T-helper 22 cell (primary cell): ENCODE measurements around the gene SLFN13.
"Not testable (repeated sequence)": the region's sequence is repeated elsewhere in the genome, so short reads cannot be mapped to it uniquely, and the experiment has no call there.

Experiments used
- DNase-seq: peaks from one replicate; pipeline ENCODE4 v3.0.0-alpha.2; 2020; ENCODE audit warnings: low read depth

The SLFN13 gene

DNA sequence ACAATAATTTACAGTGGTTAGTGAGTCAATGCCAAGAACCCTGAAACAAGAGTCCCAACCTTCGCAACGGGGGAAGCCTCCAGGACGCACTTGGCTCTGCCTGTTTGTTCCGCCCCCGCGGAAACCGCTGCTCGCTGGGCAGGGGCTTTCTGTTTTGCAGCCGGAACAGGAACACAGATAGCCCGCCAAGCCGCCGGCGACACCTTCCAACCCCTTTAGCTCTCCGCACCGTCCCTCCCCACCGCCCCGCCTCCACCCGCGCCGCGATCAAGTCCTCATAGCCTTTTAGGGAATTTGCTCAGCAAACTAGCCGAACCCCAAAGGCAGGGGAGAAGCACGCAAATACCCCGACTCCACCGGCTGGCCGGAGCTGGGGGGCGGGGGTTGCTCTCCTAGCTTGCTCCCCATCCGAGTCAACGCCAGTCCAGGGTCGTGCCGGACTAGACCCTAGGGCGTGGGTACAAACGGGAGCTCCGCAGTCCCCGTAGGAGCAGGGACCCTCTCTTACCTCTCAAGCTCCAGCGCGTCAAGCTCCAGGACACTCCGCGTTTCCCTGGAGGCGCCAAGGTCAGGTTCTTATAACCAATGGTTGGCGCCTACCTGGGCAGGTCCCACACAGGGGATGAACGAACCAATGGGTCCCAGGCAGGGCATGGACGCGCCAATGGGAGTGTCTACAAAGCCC is at the start of gene SLFN13:
SLFN13 (minus strand) TSS at position 553 of the 685 bp plus-strand sequence. CDS start 3,086 bp downstream, outside the sequence.
- DNase-seq, result peak; percentile 72

DNA sequence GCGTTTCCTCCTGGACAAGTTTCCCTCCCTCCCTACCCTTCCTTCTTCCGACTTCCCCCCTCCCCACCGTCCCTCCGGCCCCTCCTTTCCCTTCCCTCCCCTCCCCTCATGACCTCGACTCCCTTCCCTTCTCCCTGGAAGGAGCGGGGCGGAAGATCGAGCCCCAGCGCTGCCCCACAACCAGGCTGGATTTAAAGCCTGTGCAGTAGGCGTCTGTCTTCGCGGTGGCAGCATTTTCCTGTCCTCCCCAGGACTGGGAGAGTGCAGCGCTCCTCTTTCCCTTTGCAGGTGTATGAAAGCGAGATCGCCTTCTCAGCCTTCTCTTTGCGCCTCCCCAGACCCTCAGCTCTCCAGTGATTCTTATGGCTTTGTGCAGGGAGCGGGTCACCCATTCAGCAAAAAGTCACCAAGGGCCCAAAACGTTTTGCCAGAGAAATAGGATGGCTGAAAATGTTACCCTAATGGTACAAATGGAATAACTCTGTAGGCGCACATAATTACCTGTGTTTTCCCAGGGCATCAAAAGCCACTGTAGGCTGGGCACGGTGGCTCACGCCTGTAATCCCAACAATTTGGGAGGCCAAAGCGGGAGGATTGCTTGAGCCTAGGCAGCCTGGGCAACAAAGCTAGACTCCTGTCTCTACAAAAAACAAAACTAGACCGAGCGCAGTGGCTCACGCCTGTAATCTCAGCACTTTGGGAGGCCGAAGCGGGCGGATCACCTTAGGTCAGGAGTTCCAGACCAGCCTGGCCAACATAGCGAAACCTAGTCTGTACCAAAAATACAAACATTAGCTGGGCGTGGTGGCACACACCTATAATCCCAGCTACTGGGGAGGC is 48.1 kb upstream of the SLFN13 start:
- no peak for DNase-seq

GRCh38 chr17:35493040-35493439 is 44.5 kb upstream of the SLFN13 start:
- no peak for DNase-seq

DNA sequence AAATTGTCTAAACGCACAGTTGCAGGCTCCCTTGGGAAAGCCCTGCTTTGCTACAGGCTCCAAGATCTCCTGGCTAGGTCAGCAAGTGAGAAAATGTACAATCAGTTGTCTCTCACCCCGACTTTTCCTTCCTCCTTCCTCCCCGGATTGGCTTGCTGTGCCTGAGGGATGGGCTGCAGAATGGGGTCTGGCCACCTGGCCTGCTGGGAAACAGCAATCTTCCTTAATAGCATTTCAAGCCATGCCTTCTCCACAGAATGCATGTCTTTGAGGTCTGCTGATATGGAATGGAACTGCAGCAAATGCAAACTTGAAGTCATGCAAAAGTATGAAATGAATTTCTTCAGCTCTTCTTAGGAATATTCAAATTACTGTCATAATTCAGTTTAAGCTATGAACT is 42.9 kb upstream of the SLFN13 start:
- no peak for DNase-seq

DNA sequence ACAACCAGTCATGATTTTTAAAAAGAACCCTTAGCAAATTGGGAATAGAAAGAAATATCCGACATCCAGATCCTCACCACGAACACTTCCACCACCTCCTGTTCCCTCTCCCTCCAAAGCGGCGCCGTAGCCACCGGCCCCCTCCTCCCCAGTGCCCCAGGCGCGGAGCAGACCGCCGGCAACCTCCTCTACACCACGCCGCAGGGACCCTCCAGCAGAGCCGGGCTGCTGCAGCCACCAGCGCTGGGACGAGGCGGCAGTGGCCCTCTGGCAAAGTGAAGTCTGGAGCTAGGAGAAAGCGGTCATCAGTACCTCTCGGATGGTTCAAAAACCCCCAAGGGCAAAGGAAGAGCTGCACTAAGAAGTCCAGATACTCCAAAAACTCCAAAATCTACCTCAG is 41.4 kb upstream of the SLFN13 start:
- DNase-seq, result no peak

DNA sequence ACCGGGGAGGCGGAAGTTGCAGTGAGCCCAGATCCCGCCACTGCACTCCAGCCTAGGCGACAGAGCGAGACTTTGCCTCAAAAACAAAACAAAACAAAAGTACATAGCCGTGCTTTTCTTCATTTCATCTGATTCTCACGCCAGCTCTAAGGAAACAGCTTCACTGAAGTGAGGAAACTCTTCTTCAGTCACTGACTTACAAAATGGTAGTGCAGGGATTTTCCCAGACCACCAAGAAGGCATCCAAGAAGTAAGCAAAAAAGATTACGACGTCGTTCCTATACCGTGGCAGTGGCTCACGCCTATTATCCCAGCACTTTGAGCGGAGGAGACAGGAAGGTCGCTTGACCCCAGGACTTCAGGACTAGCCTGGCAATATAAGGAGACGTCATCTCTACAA is 40.4 kb upstream of the SLFN13 start:
- no peak for DNase-seq

DNA sequence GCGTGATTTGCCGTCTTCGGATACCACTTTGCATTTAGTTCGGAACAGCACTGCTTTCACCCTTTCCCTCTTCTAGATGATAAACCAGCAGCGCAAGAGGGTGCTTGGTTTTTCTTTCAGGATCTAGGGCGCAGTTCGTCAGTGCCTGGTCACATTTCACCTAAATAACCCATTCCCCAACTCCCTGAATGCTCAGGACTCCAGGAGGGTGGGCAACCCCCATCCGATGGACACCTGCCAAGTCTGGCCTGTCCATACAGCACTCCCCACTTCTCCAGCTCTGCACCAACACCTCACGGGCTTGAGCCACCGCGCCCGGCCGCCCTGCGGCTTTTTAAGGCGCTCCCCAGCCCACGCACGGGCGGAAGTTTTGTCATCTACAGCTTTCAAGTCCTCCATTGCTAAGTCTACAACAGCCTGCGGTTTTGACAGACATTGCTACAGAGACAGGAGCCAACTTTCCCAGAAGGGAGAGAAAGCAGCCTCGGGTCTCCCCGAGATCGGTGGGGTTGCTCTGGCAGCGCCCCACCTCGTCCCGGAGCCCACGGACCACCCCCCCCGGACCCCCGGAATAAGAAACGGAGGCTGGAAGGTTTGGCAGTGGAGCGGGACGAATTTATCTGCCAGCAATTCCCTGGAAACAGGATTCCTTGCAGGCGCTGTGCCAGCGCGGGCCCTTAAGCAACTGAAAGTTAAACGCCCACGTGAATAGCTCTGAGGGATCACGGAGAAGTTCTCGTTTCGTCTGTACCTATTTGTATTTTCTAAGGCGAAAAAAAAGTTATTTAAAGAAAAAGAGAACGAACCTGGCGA is 38.6 kb upstream of the SLFN13 start:
- DNase-seq, result peak; percentile 52

DNA sequence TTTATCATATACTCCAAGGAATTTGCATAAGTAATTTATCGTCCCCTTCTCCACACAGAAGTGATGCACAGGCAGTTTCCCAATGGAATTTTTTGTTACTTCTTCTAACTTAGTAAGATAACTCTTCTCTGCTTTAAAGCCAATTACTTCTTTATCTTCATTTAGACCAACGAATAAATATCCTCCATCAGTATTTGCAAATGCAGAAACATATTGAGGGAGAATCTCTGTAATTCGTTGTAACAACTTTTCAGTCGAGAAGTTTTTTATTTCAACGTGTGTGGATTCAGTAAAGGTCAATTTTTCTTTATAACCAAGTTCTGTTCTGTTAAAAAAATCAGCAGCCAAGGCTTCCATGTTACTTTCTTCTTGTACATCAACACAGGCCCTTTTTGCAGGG is 30.7 kb upstream of the SLFN13 start:
- DNase-seq, result no peak

- DNase-seq, result no peak
Measured at GRCh38 chr17:35477248-35477647, 28.7 kb upstream of the SLFN13 start.

- no peak for DNase-seq
Measured at GRCh38 chr17:35476283-35476820, 27.8 kb upstream of the SLFN13 start.

- DNase-seq, result no peak
Measured at GRCh38 chr17:35468475-35468874, 19.9 kb upstream of the SLFN13 start.

DNA sequence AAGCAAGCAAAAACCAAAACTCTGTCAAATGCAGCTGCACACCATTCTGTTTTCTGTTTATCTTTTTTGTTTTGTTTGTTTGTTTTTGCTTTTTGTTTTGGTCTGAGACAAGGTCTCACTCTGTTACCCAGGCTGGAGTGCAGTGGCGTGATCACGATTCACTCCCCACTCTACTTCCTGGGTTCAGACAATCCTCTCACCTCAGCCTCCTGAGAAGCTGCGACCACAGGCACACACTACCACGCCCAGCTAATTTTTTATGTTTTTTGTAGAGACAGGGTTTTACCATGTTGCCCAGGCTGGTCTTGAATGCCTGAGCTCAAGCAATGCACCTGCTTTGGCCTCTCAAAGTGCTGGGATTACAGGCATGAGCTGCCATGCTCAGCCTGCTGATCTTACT is 19.3 kb upstream of the SLFN13 start:
- DNase-seq, result no peak

GRCh38 chr17:35460354-35460851 is 11.8 kb upstream of the SLFN13 start:
- peak; percentile 46 for DNase-seq

DNA sequence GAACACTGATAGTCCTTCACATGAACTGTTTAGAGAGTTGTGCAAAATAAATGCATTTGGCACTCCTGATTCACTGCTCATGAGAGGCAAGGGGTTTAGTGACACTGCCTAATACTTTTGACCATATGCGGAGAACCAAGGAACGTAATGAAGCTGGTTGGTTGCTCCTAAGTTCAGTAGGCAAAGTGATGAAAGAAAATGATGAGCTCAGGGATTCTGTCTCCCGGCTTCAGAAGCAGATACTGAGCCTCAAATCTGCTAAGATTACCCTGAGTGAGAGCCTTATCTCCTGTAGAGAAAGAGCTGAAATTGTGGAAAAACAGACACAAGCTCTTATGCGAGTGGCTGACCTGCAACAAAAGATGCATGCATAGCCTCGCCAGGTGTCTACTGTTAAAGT is 5.5 kb upstream of the SLFN13 start:
- not testable (repeated sequence) for DNase-seq

- DNase-seq, result no peak
Measured at GRCh38 chr17:35453171-35453570, 4.6 kb upstream of the SLFN13 start.

DNA sequence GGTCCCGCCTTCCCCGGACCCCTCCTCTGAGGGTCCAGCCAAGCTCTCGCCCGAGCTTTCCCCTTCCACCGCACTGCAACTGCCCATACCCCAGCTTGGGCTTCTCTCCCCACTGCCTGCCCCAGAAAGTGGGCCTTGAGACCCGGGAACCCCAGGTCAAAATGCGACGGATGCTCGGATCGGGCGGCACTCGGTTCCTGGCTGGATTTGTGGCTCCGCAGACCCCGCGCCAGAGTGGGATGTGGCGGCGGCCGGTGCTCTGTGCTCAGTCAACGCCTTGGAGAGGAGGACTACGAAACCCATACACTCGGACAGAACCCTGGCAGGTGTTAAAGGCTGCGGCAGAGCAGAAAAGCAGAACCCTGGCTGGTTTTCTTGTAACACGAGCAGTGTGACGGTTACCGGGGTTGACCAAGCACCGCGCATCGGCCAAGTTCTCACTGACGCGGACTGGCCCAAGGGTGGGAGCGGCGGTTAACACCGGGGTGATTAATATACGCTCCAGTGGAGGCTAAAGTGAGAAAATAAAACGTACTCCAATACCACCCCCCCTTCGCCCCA is 885 bp upstream of the SLFN13 start:
- DNase-seq, result no peak

DNA sequence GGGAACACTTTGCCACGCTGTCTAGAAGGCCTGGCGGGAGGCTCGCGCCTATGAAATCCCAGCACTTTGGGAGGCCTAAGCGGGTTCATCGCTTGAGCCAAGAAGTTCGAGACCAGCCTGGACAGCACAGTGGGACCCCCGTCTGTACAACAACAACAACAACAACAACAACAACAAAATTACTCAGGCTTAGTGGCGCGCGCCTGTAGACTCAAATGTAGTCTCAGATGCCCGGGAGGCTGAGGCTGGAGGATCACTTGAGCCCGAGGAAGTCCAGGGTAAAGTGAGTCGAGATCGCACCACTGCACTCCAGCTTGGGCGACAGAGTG is 297 bp upstream of the SLFN13 start:
- no peak for DNase-seq

DNA sequence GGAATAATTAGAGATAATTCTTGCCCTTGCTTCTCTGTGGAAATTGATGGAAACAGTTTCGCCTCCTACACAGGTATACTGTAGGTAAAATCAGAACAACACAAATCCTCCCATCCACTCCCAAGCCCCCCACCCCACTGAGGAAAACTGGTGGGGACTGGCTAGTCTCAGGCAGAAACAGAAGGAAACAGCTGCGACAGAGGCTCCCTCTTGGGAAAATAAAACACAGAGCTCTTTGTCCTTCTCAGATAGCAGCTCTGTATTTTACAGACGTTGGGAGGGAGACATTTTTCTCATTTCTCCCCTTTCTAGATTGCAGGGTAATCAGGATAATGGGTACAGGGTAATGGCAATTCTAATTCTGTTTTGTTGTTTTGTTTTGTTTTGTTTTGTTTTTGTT is 1.1 kb downstream of the SLFN13 start:
- no peak for DNase-seq

DNA sequence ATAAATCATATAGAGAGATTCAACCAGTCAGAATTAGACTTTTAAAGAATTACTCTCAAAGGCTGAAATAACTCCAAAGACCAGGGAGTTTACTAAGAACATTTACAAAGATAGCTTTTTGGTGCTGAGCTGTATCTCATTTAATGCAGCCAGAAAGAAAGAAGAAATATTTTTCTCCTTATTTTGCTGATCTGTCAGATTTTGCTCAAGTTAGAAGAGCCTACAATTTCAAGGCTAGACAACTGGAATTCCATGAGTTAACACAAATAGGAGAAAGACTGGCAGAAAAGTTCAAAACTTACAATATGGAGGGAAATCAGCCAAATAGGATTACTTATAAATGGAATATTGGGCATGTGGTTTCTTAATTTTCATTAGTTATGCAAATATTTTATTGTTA is 10.1 kb downstream of the SLFN13 start:
- no peak for DNase-seq

GRCh38 chr17:35433075-35433894 is 15.3 kb downstream of the SLFN13 start:
- peak; percentile 32 for DNase-seq
